HL-60 (cell line): ENCODE data around the gene SREK1IP1.

ENCODE experiments used
- DNase-seq, 2 experiments: peaks; one replicate each; pipeline ENCODE4 v3.0.0-alpha.2; 2010 to 2020; ENCODE audit warnings: low read depth in 1 of 2, low spot score in 1 of 2
- H3K27ac ChIP-seq: fragments of 250-450 bp; sonication (Bioruptor Pico); replicated peaks from 2 replicates; pipeline ENCODE4 v1.5.1; 2020; ENCODE audit warnings: mild to moderate bottlenecking, moderate library complexity
- H3K27me3 ChIP-seq: fragments of 250-450 bp; sonication (Bioruptor Pico); 2 replicates; pipeline ENCODE4 v1.5.1; 2021; ENCODE audit warnings: mild to moderate bottlenecking, moderate library complexity; ENCODE audit not compliant: insufficient read depth, poor library complexity, severe bottlenecking
- H3K4me3 ChIP-seq: replicated peaks from 2 replicates; pipeline ENCODE4 v1.5.1; 2011; ENCODE audit warnings: mild to moderate bottlenecking, control low read depth, low read length; ENCODE audit not compliant: insufficient read depth
- CTCF ChIP-seq: IDR thresholded peaks from one replicate; pipeline ENCODE4 v1.5.1; 2011; ENCODE audit warnings: low read length, control low read depth, inconsistent platforms; ENCODE audit not compliant: insufficient read depth
- GABPA ChIP-seq: IDR thresholded peaks from 2 replicates; pipeline ENCODE4 v1.6.1; 2012; ENCODE audit warnings: low read depth
- POLR2AphosphoS5 ChIP-seq: IDR thresholded peaks from 2 replicates; pipeline ENCODE4 v1.6.1; 2012; ENCODE audit warnings: low read depth
- REST ChIP-seq: IDR thresholded peaks from 2 replicates; pipeline ENCODE4 v1.6.1; 2012; ENCODE audit warnings: low read depth; ENCODE audit not compliant: insufficient replicate concordance
- SPI1 ChIP-seq: IDR thresholded peaks from 2 replicates; pipeline ENCODE4 v1.6.1; 2012; ENCODE audit warnings: low read depth, mild to moderate bottlenecking, borderline replicate concordance

The SREK1IP1 gene

GRCh38 chr5:64766941-64767340 lies 1.6 kb downstream of the SREK1IP1 start:
- Histone ChIP-seq H3K27ac (no peak overlapping the region), H3K4me3 (peak overlapping the region; percentile 65), H3K27me3 (no peaks in the 10 kb centered on the region)
- TF ChIP-seq SPI1, result peak; percentile 65; the same call in 1 of the 2 replicates
- TF ChIP-seq REST, result no peak
- no peak for DNase-seq

GRCh38 chr5:64765804-64766504 lies 2.5 kb downstream of the SREK1IP1 start:
- no peak for DNase-seq
- H3K4me3 ChIP-seq, result no peak overlapping the region
- TF ChIP-seq SPI1, result no peak
- no peak for TF ChIP-seq POLR2AphosphoS5
- no peak for TF ChIP-seq CTCF
- no peak for TF ChIP-seq GABPA
- no peak for TF ChIP-seq REST

GRCh38 chr5:64763948-64764503 lies 4.5 kb downstream of the SREK1IP1 start:
- TF ChIP-seq CTCF (no peak), GABPA (no peak), POLR2AphosphoS5 (no peak), REST (no peak), SPI1 (no peak)
- Histone ChIP-seq H3K4me3 (no peak overlapping the region), H3K27me3 (no peaks in the 10 kb centered on the region), H3K27ac (no peak overlapping the region)
- no peak for DNase-seq

More at GRCh38 chr5:64765804-64766504, 2.5 kb downstream of the SREK1IP1 start:
- H3K27me3 ChIP-seq, result no peaks in the 10 kb centered on the region
- no peak overlapping the region for H3K27ac ChIP-seq
